PC-9 (cell line): Measurements from ENCODE around the gene CWH43. TPM values are rescaled to one million over a fixed set of nuclear protein-coding genes. Genes with fewer than 3 reads are reported as not detected.
"Not testable (repeated sequence)": the region's sequence is repeated elsewhere in the genome, so short reads cannot be mapped to it uniquely, and the experiment has no call there.

Experiments used
- BruUV-seq: library from RNA; stranded (reverse); fragments of 400-500 nt; replicated peaks from 2 replicates; lab custom pipeline; 2021; lab: Mats Ljungman, UMichigan
- CTCF ChIA-PET: fragments of 300-600 bp; sonication (Branson Sonifier 250); formaldehyde crosslinking; loops from one replicate; lab custom pipeline; 2022; ENCODE audit warnings: antibody characterized with exemption; lab: Charles Lee
- POLR2A ChIA-PET: fragments of 300-600 bp; sonication (Branson Sonifier 250); formaldehyde crosslinking; loops from one replicate; lab custom pipeline; 2022; ENCODE audit warnings: antibody characterized with exemption; ENCODE audit not compliant: unreplicated experiment; lab: Charles Lee
- DNase-seq, 2 experiments: peaks; one replicate each; pipeline versions ENCODE4 v3.0.0 to v3.0.0-alpha.2; 2015 to 2022; ENCODE audit warnings: mixed read lengths in 1 of 2
- H2AFZ ChIP-seq: fragments of 200-600 bp; sonication (generic); 2 replicates; pipeline ENCODE4 v1.8.1; 2017; ENCODE audit warnings: antibody characterized with exemption
- H3F3A ChIP-seq: fragments of 200-600 bp; sonication (generic); 2 replicates; pipeline ENCODE4 v1.8.1; 2017; ENCODE audit warnings: antibody characterized with exemption, mild to moderate bottlenecking, low read depth; ENCODE audit not compliant: insufficient read depth
- H3K27ac ChIP-seq: fragments of 200-600 bp; sonication (generic); 2 replicates; pipeline ENCODE4 v1.6.1; 2016; ENCODE audit warnings: mixed run types
- H3K27me3 ChIP-seq: fragments of 200-600 bp; sonication (generic); 2 replicates; pipeline ENCODE4 v1.6.1; 2016; ENCODE audit warnings: low read depth, mixed run types; ENCODE audit not compliant: insufficient read depth
- H3K36me3 ChIP-seq: fragments of 200-600 bp; sonication (generic); 2 replicates; pipeline ENCODE4 v1.6.1; 2016; ENCODE audit warnings: low read depth, mixed run types
- H3K4me1 ChIP-seq: fragments of 200-600 bp; sonication (generic); replicated peaks from 2 replicates; pipeline ENCODE4 v1.6.1; 2016; ENCODE audit warnings: mixed run types; ENCODE audit not compliant: insufficient read depth
- H3K4me2 ChIP-seq: fragments of 200-600 bp; sonication (generic); 2 replicates; pipeline ENCODE4 v1.6.1; 2017; ENCODE audit warnings: mixed run types
- H3K4me3 ChIP-seq: fragments of 200-600 bp; sonication (generic); 2 replicates; pipeline ENCODE4 v1.6.1; 2016; ENCODE audit warnings: mixed run types
- H3K79me2 ChIP-seq: fragments of 200-600 bp; sonication (generic); 2 replicates; pipeline ENCODE4 v1.6.1; 2017; ENCODE audit warnings: low read depth, mixed run types
- H3K9me2 ChIP-seq: fragments of 200-600 bp; sonication (generic); 2 replicates; pipeline ENCODE4 v1.8.1; 2017; ENCODE audit warnings: mild to moderate bottlenecking; ENCODE audit not compliant: insufficient read depth
- H3K9me3 ChIP-seq: fragments of 200-600 bp; sonication (generic); 2 replicates; pipeline ENCODE4 v1.8.1; 2016; ENCODE audit warnings: low read depth; ENCODE audit not compliant: insufficient read depth
- H4K20me1 ChIP-seq: fragments of 200-600 bp; sonication (generic); 2 replicates; pipeline ENCODE4 v1.8.1; 2017; ENCODE audit not compliant: insufficient read depth
- CTCF ChIP-seq: fragments of 200-600 bp; sonication (generic); conservative IDR thresholded peaks from 2 replicates; pipeline ENCODE4 v1.6.1; 2017; ENCODE audit warnings: mixed run types, antibody characterized with exemption, mild to moderate bottlenecking, moderate library complexity
- EZH2 ChIP-seq: fragments of 200-600 bp; sonication (generic); IDR thresholded peaks from 2 replicates; pipeline ENCODE4 v1.8.0; 2017; ENCODE audit warnings: antibody characterized with exemption, low read depth
- intact Hi-C: fragments of 100-400 bp; cut with micrococcal nuclease; formaldehyde crosslinking; loops from one replicate; pipeline ENCODE4 v1.10.0; 2022; ENCODE audit not compliant: unreplicated experiment
- total RNA-seq: library from RNA; stranded (reverse); gene quantifications from 2 replicates; pipeline ENCODE4 v1.2.3, GENCODE V29; 2021

The CWH43 gene
- total RNA-seq, 1 experiment from 2014 or later, result not detected

GRCh38 chr4:48976041-48976440 lies 10.0 kb upstream of the CWH43 start:
- H4K20me1 ChIP-seq, result no peaks in the 10 kb centered on the region
- H3K27ac ChIP-seq, result no peak overlapping the region
- H3K27me3 ChIP-seq, result peaks cover 14% of the 10 kb centered on the region
- no peaks in the 10 kb centered on the region for H3K79me2 ChIP-seq
- no peak overlapping the region for H2AFZ ChIP-seq
- no peaks in the 10 kb centered on the region for H3K9me2 ChIP-seq
- no peaks in the 10 kb centered on the region for H3K4me1 ChIP-seq
- no TSS peak for BruUV-seq
- no peak overlapping the region for H3K4me3 ChIP-seq
- H3K36me3 ChIP-seq, result no peaks in the 10 kb centered on the region
- intact Hi-C loops, result no loop called here
- no peaks in the 10 kb centered on the region for H3K9me3 ChIP-seq
- TF ChIP-seq EZH2, result no peak
- TF ChIP-seq CTCF, result no peak
- POLR2A ChIA-PET, result no interaction called here
- no peak for DNase-seq
- CTCF ChIA-PET, result no interaction called here
- H3F3A ChIP-seq, result no peaks in the 10 kb centered on the region
- H3K4me2 ChIP-seq, result no peak overlapping the region

DNA sequence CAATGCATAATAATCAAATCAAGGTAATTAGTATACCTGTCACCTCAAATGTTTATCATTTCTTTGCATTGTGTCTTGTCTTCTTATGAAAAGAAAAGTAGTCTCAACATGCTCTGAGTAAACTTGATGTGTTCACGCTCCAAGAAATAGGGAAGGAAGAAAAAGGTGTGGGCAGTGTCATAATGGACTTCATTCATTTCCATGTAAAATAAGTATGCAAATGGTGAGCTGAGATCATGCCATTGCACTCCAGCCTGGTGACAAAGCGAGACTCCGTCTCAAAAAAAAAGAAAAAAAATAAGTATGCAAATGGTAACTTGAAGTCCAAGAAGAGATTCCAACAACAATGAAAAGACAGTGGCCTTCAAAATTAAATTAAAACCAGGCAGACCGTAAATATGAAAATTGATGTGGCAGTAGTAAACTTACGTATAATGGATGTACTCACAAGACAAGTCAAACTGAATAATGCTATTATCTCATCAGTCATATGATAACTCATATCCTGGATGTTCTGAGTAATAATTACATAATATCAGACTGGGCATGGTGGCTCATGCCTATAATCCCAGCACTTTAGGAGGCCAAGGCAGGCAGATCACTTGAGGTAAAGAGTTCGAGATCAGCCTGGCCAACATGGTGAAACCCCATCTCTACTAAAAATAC lies 6.0 kb upstream of the CWH43 start:
- H3K36me3 ChIP-seq, result no peaks in the 10 kb centered on the region
- H3K4me1 ChIP-seq, result no peaks in the 10 kb centered on the region
- CTCF ChIA-PET, result no interaction called here
- H3K4me3 ChIP-seq, result no peak overlapping the region
- TF ChIP-seq EZH2, result no peak
- TF ChIP-seq CTCF, result no peak
- intact Hi-C loops, result no loop called here
- H3K9me3 ChIP-seq, result 0 out of 2 replicates have a peak, but pooled peaks cover 4% of the 10 kb centered on the region
- POLR2A ChIA-PET, result no interaction called here
- H4K20me1 ChIP-seq, result no peaks in the 10 kb centered on the region
- DNase-seq, result no peak
- no peaks in the 10 kb centered on the region for H3K79me2 ChIP-seq
- no peak overlapping the region for H2AFZ ChIP-seq
- no TSS peak for BruUV-seq
- H3K4me2 ChIP-seq, result no peak overlapping the region
- H3K27me3 ChIP-seq, result peaks cover 14% of the 10 kb centered on the region
- no peaks in the 10 kb centered on the region for H3K9me2 ChIP-seq
- no peak overlapping the region for H3K27ac ChIP-seq
- no peaks in the 10 kb centered on the region for H3F3A ChIP-seq

- DNase-seq, CTCF ChIA-PET, BruUV-seq, H3K4me2 ChIP-seq, intact Hi-C loops, H3K27ac ChIP-seq, H2AFZ ChIP-seq, H3K9me2 ChIP-seq, H3K4me3 ChIP-seq, H3K27me3 ChIP-seq, H3K4me1 ChIP-seq, H3K9me3 ChIP-seq, H3F3A ChIP-seq, H3K36me3 ChIP-seq, POLR2A ChIA-PET, H3K79me2 ChIP-seq, H4K20me1 ChIP-seq: not testable (repeated sequence)
Measured at GRCh38 chr4:48984005-48984404, 2.1 kb upstream of the CWH43 start.

DNA sequence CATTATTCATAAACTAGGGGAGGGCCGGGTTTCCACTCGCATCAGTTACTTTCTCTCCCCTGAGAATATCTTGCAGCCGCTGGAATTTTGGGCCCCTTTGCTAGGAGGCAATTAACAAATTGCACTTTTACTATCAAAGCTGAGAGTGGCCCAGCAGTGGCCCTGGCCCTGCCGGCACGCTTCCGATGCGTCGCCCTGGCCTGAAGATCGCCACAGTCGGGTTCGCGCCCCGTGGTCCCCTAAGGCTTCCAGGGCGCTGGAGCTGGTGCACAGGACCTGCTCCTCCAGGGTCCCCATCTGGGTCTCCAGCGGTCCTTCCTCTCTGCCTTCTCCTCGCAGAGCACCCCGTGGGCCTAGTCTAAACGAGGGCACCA lies 486 bp upstream of the CWH43 start:
- no peaks in the 10 kb centered on the region for H3K4me1 ChIP-seq
- H3K9me2 ChIP-seq, result no peaks in the 10 kb centered on the region
- no peak overlapping the region for H3K4me2 ChIP-seq
- H3F3A ChIP-seq, result no peaks in the 10 kb centered on the region
- POLR2A ChIA-PET, result interaction anchor here (0.6 kb wide), 1 partner anchor 430 kb away, joined by 4 read pairs; no protein-coding TSS in a partner anchor
- no peak overlapping the region for H3K4me3 ChIP-seq
- peaks cover 8% of the 10 kb centered on the region; the same call in 1 of the 2 replicates for H3K27me3 ChIP-seq
- no peak overlapping the region for H3K27ac ChIP-seq
- no peak overlapping the region for H2AFZ ChIP-seq
- no peaks in the 10 kb centered on the region for H3K36me3 ChIP-seq
- CTCF ChIA-PET, result no interaction called here
- no peak for DNase-seq
- TF ChIP-seq EZH2, result no peak
- no peak for TF ChIP-seq CTCF
- 0 out of 2 replicates have a peak, but pooled peaks cover 4% of the 10 kb centered on the region for H3K9me3 ChIP-seq
- intact Hi-C loops, result no loop called here
- BruUV-seq, result no TSS peak
- H3K79me2 ChIP-seq, result no peaks in the 10 kb centered on the region
- H4K20me1 ChIP-seq, result no peaks in the 10 kb centered on the region
